ENCODE data around the gene XRCC3.

- TF ChIP-seq POLR2AphosphoS5 (IDR thresholded peaks at IDR 0.05): no peak
- TF ChIP-seq CTCF (IDR thresholded peaks at IDR 0.05): peak in 1 of 3 donors; percentile 19
These were observed 14.5 kb upstream of the XRCC3 start for GRCh38 chr14:103729496-103730448.
